Gastroesophageal sphincter (tissue), 4 donors: ENCODE measurements around the gene BCL2L1. TPM values are rescaled to one million over a fixed set of nuclear protein-coding genes. Genes with fewer than 3 reads are reported as not detected.
"Not testable (repeated sequence)": the region's sequence is repeated elsewhere in the genome, so short reads cannot be mapped to it uniquely, and the experiment has no call there.

Experiments used
- ATAC-seq: fragments of 150-250 bp; one replicate; pipeline ENCODE4 v1.9.1; 2016; ENCODE audit warnings: mild to moderate bottlenecking, moderate library complexity
- H3K27ac ChIP-seq, 4 donors: fragments of 200-600 bp; sonication (generic) in 3 of 4; 1 replicate in 3 of 4; 2 replicates in 1 of 4; pipeline ENCODE4 v1.5.1; 2016 to 2019
- H3K27me3 ChIP-seq: fragments of 200-600 bp; sonication (generic); one replicate; pipeline ENCODE4 v1.5.1; 2019
- H3K36me3 ChIP-seq, 2 donors: fragments of 200-600 bp; sonication (generic); one replicate each; pipeline ENCODE4 v1.5.1; 2019; ENCODE audit warnings: control low read depth in 1 of 2
- H3K4me1 ChIP-seq, 3 donors: fragments of 200-600 bp; sonication (generic); 1 replicate in 2 of 3; 2 replicates in 1 of 3; pipeline ENCODE4 v1.5.1; 2016 to 2019; ENCODE audit warnings: control low read depth in 2 of 3
- H3K4me3 ChIP-seq, 2 donors: fragments of 200-600 bp; sonication (generic); one replicate each; pipeline ENCODE4 v1.5.1; 2019; ENCODE audit warnings: mild to moderate bottlenecking in 1 of 2, moderate library complexity in 1 of 2
- H3K9me3 ChIP-seq, 3 donors: fragments of 200-600 bp; sonication (generic); one replicate each; pipeline ENCODE4 v1.5.1; 2017 to 2019; ENCODE audit warnings: control low read depth in 2 of 3
- EP300 ChIP-seq: sonication (generic); formaldehyde crosslinking; IDR thresholded peaks from one replicate; pipeline ENCODE4 v1.6.1; 2017; ENCODE audit warnings: antibody characterized with exemption, mild to moderate bottlenecking
- POLR2A ChIP-seq, 2 donors: fragments of 450-650 bp; IDR thresholded peaks; one replicate each; pipeline ENCODE4 v1.6.1; 2017; ENCODE audit warnings: antibody characterized with exemption in 2 of 2, mild to moderate bottlenecking in 2 of 2, moderate library complexity in 1 of 2
- POLR2AphosphoS5 ChIP-seq: sonication (generic); formaldehyde crosslinking; IDR thresholded peaks from one replicate; pipeline ENCODE4 v1.6.1; 2017; ENCODE audit warnings: antibody characterized with exemption
- WGBS, 2 donors: methylation state at CpG; one replicate each; pipeline ENCODE4 v1.1.5; 2018; ENCODE audit warnings: low coverage in 1 of 2; 5-methylcytosine and 5-hydroxymethylcytosine counted together
- total RNA-seq, 4 donors: library from RNA; depleted of rRNA; stranded (reverse); fragments of >200 nt; gene quantifications; one replicate each; pipeline ENCODE4 v1.1.0, GENCODE V29; 2016
- TF ChIP-seq, protein P1 (sequence below), 4 experiments: fragments of 200-600 bp in 2 of 4; fragments of 450-650 bp in 2 of 4; sonication (generic) in 1 of 4; IDR thresholded peaks; one replicate each; pipeline ENCODE4 v1.5.1; 2017 to 2019; ENCODE audit warnings: antibody characterized with exemption in 4 of 4, mild to moderate bottlenecking in 2 of 4, moderate library complexity in 2 of 4

BCL2L1 gene
- total RNA-seq, 4 donors from 2014 or later, result 71.9 to 171 (median 135) TPM

DNA sequence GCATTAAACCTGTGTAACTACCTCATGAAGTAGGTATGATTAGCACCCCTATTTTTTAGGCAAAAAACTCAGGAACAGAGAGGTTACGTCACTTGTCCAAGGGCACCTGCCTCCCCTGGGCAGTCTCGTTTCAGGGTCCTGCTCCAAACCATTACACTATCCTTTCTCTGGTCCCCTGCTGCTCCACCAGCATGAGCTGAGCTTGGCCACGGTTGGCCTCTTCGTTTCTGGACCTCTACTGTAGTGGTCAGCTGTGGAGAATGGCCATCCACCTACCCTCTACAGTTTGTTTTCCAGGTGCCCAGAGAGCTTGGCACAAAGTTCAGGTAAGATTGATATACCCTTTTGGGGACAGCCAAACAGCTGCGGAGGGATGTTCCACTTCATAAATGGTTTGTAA is 68.1 kb downstream of the BCL2L1 start:
- no peaks in the 10 kb centered on the region for H3K27me3 ChIP-seq
- peaks cover 0 to 17% (median 9%) of the 10 kb centered on the region in 3 donors for H3K4me1 ChIP-seq
- H3K27ac ChIP-seq, result no peak overlapping the region
- TF ChIP-seq, protein P1, sequence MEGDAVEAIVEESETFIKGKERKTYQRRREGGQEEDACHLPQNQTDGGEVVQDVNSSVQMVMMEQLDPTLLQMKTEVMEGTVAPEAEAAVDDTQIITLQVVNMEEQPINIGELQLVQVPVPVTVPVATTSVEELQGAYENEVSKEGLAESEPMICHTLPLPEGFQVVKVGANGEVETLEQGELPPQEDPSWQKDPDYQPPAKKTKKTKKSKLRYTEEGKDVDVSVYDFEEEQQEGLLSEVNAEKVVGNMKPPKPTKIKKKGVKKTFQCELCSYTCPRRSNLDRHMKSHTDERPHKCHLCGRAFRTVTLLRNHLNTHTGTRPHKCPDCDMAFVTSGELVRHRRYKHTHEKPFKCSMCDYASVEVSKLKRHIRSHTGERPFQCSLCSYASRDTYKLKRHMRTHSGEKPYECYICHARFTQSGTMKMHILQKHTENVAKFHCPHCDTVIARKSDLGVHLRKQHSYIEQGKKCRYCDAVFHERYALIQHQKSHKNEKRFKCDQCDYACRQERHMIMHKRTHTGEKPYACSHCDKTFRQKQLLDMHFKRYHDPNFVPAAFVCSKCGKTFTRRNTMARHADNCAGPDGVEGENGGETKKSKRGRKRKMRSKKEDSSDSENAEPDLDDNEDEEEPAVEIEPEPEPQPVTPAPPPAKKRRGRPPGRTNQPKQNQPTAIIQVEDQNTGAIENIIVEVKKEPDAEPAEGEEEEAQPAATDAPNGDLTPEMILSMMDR (IDR thresholded peaks at IDR 0.05), result no peak
- TF ChIP-seq POLR2A (IDR thresholded peaks at IDR 0.05) (no peak), EP300 (no peak), POLR2AphosphoS5 (no peak)
- H3K9me3 ChIP-seq, result no peaks in the 10 kb centered on the region
- H3K36me3 ChIP-seq, result no peaks in the 10 kb centered on the region
- no peak overlapping the region for H3K4me3 ChIP-seq
- WGBS, 2 donors, result 65 to 74% methylated on average over 4 to 5 of the region's 5 CpGs
- ATAC-seq, result no peak

DNA sequence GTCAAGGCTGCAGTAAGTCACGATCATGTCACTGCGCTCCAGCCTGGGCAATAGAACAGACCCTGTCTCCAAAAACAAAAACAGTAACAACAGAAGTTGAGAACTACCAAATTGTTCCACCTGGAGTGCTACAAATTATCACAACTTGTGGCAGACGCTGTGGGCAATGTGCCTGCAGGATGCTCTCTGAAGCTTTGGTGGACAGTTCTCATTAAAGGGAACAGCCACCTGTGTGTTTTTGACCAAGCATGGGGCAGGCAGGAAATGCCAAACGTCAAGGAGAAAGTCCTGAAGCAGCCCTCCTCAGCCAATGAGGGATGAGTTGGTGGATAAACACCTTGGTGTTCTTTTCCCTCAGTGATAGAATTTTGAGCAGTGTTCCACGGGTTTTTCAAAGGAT is 69.1 kb downstream of the BCL2L1 start:
- TF ChIP-seq, protein P1 (IDR thresholded peaks at IDR 0.05), result no peak
- no peak for TF ChIP-seq POLR2A (IDR thresholded peaks at IDR 0.05)
- TF ChIP-seq POLR2AphosphoS5, result no peak
- TF ChIP-seq EP300, result no peak
- no peak for ATAC-seq
- no peaks in the 10 kb centered on the region for H3K9me3 ChIP-seq
- no peaks in the 10 kb centered on the region for H3K36me3 ChIP-seq
- no peak overlapping the region for H3K4me3 ChIP-seq
- H3K27ac ChIP-seq, result no peak overlapping the region
- H3K27me3 ChIP-seq, result no peaks in the 10 kb centered on the region
- H3K4me1 ChIP-seq, result peaks cover 0 to 17% (median 9%) of the 10 kb centered on the region in 3 donors
- 43 to 46% methylated on average over 4 of the region's 5 CpGs for WGBS, 2 donors

DNA sequence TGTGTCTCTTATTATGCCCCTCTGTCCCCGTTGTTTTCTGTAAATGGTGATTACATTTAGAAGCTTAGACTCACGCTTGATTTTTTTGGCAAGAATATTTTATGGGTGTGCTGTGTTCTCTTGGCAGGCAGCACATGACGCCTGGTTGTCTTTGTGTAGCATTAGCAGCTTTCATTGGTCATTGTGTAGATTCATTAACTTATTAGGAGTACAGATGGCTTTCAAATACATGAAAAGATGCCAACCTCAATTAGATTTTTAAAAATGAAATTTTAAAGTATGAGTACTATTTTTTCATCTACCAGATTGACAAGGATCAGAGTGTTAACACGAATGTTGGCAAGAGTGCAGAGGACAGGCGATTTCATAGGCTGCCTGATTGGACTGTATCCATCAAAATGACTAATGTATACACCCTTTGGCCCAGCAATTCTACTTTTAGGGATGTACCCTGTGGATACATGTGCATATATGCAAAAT is 69.7 kb downstream of the BCL2L1 start:
- TF ChIP-seq POLR2AphosphoS5, result no peak
- no peak for TF ChIP-seq POLR2A (IDR thresholded peaks at IDR 0.05)
- TF ChIP-seq, protein P1 (IDR thresholded peaks at IDR 0.05), result no peak
- no peak for TF ChIP-seq EP300
- H3K9me3 ChIP-seq, result no peaks in the 10 kb centered on the region
- ATAC-seq, result no peak
- 11% methylated on average over 5 of the region's 5 CpGs for WGBS, 2 donors
- H3K27me3 ChIP-seq, result no peaks in the 10 kb centered on the region
- H3K4me1 ChIP-seq, result peaks cover 0 to 17% (median 9%) of the 10 kb centered on the region in 3 donors
- no peaks in the 10 kb centered on the region for H3K36me3 ChIP-seq
- no peak overlapping the region for H3K4me3 ChIP-seq
- H3K27ac ChIP-seq, result no peak overlapping the region

DNA sequence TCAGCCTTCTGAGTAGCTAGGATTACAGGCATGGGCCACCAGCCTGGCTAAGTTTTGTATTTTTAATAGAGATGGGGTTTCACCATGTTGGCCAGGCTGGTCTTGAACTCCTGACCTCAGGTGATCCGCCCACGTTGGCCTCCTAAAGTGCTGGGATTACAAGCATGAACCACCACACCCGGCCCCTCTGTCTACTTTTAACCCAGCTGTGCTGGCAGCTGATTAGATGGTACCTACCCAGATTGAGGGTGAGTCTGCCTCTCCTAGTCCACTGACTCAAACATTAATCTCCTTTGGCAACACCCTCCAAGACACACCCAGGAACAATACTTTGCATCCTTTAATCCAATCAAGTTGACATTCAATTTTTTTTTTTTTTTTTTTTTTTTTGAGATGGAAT is 74.6 kb downstream of the BCL2L1 start:
- H3K27ac ChIP-seq, H3K9me3 ChIP-seq, H3K4me3 ChIP-seq, ATAC-seq, H3K27me3 ChIP-seq, H3K36me3 ChIP-seq: not testable (repeated sequence)
- no CpG with 5 or more reads among the region's 3 CpGs for WGBS, 2 donors
- H3K4me1 ChIP-seq, result peaks cover 0 to 10% (median 4%) of the 10 kb centered on the region in 3 donors

DNA sequence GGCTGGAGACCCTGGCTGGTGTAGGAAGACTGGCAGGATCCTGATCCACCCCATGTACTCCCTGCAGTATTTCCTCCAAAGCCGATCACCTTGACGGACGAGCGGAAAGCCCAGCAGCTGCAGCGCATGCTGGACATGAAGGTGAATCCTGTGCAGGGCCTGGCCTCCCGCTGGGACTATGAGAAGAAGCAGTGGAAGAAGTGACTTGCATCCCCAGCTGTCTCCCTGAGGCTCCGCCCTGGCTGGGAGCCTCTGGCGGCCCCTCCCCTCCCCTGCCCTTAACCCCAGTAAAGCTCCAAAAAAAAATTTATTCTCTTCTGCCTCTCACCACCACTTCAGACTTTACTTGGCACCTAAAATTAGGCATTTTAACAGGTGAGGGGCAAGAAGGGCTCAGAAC is 78.0 kb downstream of the BCL2L1 start:
- H3K4me1 ChIP-seq, result no peaks in the 10 kb centered on the region
- 76% methylated on average over 7 of the region's 8 CpGs; no CpG with 5 or more reads in 1 of the 2 donors for WGBS, 2 donors
- no peak overlapping the region for H3K27ac ChIP-seq
- TF ChIP-seq EP300 (no peak), POLR2AphosphoS5 (no peak), POLR2A (IDR thresholded peaks at IDR 0.05) (no peak)
- TF ChIP-seq, protein P1 (IDR thresholded peaks at IDR 0.05), result no peak
- no peak for ATAC-seq
- no peak overlapping the region for H3K4me3 ChIP-seq
- no peaks in the 10 kb centered on the region for H3K9me3 ChIP-seq
- H3K27me3 ChIP-seq, result no peaks in the 10 kb centered on the region
- H3K36me3 ChIP-seq, result no peaks in the 10 kb centered on the region
